Activated CD8-positive, alpha-beta T cell treated with anti-CD3 and anti-CD28 coated beads for 36 hours (primary cell): Measurements from ENCODE around the gene OS9. TPM values are rescaled to one million over a fixed set of nuclear protein-coding genes. Genes with fewer than 3 reads are reported as not detected.
A peak's percentile ranks its signal among the peaks of the same experiment; 100 is the strongest.

ENCODE experiments used
- ATAC-seq: fragments of 200-7000 bp; cut with Tn5 transposase; one replicate; pipeline ENCODE4 v1.10.0; 2021; ENCODE audit warnings: mild to moderate bottlenecking, moderate library complexity
- CTCF ChIA-PET: fragments of 350-600 bp; sonication (Branson Sonifier 250); formaldehyde crosslinking; loops from one replicate; lab custom pipeline; 2021; ENCODE audit warnings: antibody characterized with exemption; lab: Charles Lee
- POLR2A ChIA-PET: fragments of 350-600 bp; sonication (Branson Sonifier 250); formaldehyde crosslinking; loops from one replicate; lab custom pipeline; 2021; ENCODE audit warnings: antibody characterized with exemption; lab: Charles Lee
- DNase-seq: peaks from one replicate; pipeline ENCODE4 v3.0.0-alpha.2; 2020
- H3K27ac Mint-ChIP-seq: one replicate; pipeline ENCODE4 v1.8.0; 2021; ENCODE audit warnings: mild to moderate bottlenecking, mixed read lengths
- H3K27me3 Mint-ChIP-seq: one replicate; pipeline ENCODE4 v1.8.0; 2021; ENCODE audit warnings: mixed read lengths
- H3K36me3 Mint-ChIP-seq: one replicate; pipeline ENCODE4 v1.8.0; 2021; ENCODE audit warnings: low read depth, mixed read lengths
- H3K4me1 Mint-ChIP-seq: one replicate; pipeline ENCODE4 v1.8.0; 2021; ENCODE audit warnings: low read depth, mixed read lengths
- H3K4me3 Mint-ChIP-seq: one replicate; pipeline ENCODE4 v1.8.0; 2021; ENCODE audit warnings: mild to moderate bottlenecking, moderate library complexity, mixed read lengths
- H3K9me3 Mint-ChIP-seq: one replicate; pipeline ENCODE4 v1.8.0; 2021; ENCODE audit warnings: mixed read lengths
- intact Hi-C: fragments of 100-400 bp; cut with micrococcal nuclease; formaldehyde crosslinking; loops from one replicate; pipeline ENCODE4 v1.10.0; 2022
- total RNA-seq, 2 experiments: library from RNA; stranded (reverse); gene quantifications; one replicate each; pipeline ENCODE4 v1.2.3, GENCODE V29; 2021
- TF ChIP-seq, protein P1 (sequence below): fragments of 200-600 bp; IDR thresholded peaks from one replicate; pipeline ENCODE4 v1.8.0; 2022; ENCODE audit warnings: antibody characterized with exemption, mild to moderate bottlenecking

Gene OS9
- total RNA-seq, 2 experiments from 2014 or later, result 53.0 to 56.3 TPM

DNA sequence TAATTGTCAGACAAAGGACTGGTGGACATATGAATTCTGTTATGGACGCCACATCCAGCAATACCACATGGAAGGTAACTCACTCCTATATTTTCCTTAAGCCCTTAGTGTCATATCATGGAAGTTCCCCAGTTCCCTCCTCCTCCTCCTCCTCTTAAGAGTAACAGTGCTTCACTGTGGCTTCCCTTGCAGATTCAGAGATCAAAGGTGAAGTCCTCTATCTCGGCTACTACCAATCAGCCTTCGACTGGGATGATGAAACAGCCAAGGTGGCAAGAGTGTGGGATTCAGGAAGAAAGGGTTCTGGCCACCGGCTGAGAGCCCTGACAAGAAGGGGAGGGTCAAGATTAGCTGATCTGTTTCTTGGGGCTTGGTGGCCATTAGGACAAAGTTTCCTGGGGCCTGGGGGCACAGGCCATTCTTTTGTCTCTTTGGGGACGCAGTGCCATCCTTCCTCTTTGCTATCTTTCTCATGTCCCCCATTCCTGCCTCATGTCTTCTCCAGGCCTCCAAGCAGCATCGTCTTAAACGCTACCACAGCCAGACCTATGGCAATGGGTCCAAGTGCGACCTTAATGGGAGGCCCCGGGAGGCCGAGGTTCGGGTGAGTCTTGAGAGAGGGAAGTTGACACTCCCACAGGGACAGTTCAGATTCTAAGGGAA is 2.0 kb downstream of the OS9 start:
- Mint-ChIP-seq H3K36me3 (peaks cover 14% of the 10 kb centered on the region), H3K4me3 (peak overlapping the region; percentile 22), H3K27me3 (no peaks in the 10 kb centered on the region), H3K4me1 (no peaks in the 10 kb centered on the region), H3K27ac (no peak overlapping the region), H3K9me3 (no peaks in the 10 kb centered on the region)
- TF ChIP-seq, protein P1, sequence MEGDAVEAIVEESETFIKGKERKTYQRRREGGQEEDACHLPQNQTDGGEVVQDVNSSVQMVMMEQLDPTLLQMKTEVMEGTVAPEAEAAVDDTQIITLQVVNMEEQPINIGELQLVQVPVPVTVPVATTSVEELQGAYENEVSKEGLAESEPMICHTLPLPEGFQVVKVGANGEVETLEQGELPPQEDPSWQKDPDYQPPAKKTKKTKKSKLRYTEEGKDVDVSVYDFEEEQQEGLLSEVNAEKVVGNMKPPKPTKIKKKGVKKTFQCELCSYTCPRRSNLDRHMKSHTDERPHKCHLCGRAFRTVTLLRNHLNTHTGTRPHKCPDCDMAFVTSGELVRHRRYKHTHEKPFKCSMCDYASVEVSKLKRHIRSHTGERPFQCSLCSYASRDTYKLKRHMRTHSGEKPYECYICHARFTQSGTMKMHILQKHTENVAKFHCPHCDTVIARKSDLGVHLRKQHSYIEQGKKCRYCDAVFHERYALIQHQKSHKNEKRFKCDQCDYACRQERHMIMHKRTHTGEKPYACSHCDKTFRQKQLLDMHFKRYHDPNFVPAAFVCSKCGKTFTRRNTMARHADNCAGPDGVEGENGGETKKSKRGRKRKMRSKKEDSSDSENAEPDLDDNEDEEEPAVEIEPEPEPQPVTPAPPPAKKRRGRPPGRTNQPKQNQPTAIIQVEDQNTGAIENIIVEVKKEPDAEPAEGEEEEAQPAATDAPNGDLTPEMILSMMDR, result no peak
- no peak for DNase-seq
- ATAC-seq, result no peak
- ChIA-PET POLR2A (no interaction called here), CTCF (no interaction called here)
- intact Hi-C loops, result no loop called here

DNA sequence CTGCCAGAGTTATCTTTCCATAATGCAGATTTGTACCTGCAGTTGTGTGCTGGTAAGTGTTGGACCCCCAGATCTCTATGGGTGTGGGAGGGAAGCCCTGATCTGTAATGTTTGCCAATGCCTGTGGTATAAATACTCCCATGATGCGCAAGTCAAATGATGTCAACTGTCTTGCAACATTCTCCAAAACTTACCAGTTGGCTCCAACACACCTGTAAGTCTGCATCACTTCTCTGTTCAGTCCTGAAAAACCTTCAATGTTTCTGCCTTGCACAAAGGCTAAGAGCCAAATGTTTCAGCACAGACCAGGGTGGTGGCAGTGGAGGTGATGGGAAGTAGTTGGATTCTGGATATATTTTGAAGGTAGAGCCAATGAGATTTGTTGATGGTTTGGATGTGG is 3.1 kb downstream of the OS9 start:
- ATAC-seq (no peak), DNase-seq (no peak)
- Mint-ChIP-seq H3K36me3 (peaks cover 15% of the 10 kb centered on the region), H3K27me3 (no peaks in the 10 kb centered on the region), H3K9me3 (no peaks in the 10 kb centered on the region), H3K4me3 (no peak overlapping the region), H3K27ac (no peak overlapping the region), H3K4me1 (no peaks in the 10 kb centered on the region)
- TF ChIP-seq, protein P1, result no peak
- CTCF ChIA-PET, result no interaction called here
- POLR2A ChIA-PET, result no interaction called here
- intact Hi-C loops, result no loop called here

DNA sequence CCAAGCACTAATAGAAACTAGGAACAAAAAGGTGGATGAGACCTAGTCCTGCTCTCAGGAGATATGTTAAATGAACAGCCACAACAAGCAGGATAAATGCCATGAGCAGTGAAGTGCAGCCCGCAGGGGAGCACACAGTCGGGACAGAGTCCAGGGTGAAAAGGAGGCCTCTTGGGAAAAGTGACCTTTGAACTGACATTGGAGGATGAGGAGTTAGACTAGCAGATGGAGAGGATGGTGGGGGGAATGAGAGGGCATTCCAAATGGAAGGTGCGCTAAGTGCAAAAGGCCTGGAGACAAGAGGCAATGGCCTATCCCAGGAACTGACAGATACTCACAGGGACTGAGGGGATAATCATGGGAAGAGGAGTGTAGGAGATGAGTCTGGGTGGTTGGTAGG is 4.5 kb downstream of the OS9 start:
- intact Hi-C loops, result no loop called here
- H3K9me3 Mint-ChIP-seq, result peaks cover 4% of the 10 kb centered on the region
- no peak overlapping the region for H3K27ac Mint-ChIP-seq

DNA sequence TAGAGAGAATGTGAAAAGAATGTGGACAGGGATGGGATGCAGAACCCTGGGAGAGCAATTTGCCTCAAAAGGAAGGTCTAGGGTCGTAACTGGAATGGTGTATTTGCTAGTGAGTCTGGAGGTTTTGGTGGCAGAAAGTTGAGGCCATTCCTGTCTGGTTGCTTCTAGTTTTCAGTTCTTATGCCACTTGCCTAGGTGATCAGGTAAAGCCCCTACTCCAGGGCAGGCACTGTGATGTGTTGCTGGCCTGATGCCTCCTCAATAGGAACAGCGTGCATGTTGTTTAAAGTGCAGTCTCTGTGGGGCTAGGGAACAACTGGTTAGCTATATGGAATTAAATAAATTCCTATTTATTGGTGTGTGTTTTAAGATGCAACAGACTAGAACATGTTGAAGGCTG is 6.4 kb downstream of the OS9 start:
- Mint-ChIP-seq H3K9me3 (peaks cover 8% of the 10 kb centered on the region), H3K36me3 (peaks cover 40% of the 10 kb centered on the region), H3K27ac (no peak overlapping the region), H3K4me1 (no peaks in the 10 kb centered on the region), H3K27me3 (no peaks in the 10 kb centered on the region), H3K4me3 (no peak overlapping the region)
- ATAC-seq (no peak), DNase-seq (no peak)
- TF ChIP-seq, protein P1, result no peak
- CTCF ChIA-PET, result no interaction called here
- POLR2A ChIA-PET, result no interaction called here
- intact Hi-C loops, result no loop called here

More for the DNA sequence above, 4.5 kb downstream of the OS9 start:
- TF ChIP-seq, protein P1, result no peak
- no peak for DNase-seq
- H3K4me3 Mint-ChIP-seq, result no peak overlapping the region
- ChIA-PET CTCF (no interaction called here), POLR2A (no interaction called here)
- no peaks in the 10 kb centered on the region for H3K4me1 Mint-ChIP-seq
- no peak for ATAC-seq
- H3K36me3 Mint-ChIP-seq, result peaks cover 29% of the 10 kb centered on the region
- H3K27me3 Mint-ChIP-seq, result no peaks in the 10 kb centered on the region

DNA sequence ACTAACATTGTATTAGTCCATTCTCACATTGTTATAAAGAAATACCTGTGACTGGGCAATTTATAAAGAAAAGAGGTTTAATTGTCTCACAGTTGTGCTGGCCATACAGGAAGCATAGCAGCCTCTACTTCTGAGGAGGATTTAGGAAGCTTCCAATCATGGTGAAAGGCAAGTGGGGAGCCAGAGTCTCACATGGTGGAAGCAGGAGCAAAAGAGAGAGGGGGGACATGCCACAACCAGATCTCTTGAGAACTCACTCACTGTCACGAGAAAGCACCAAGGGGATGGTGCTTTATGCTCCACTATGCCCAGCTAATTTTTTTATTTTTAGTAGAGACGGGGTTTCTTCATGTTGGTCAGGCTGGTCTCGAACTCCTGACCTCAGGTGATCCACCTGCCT is 13.3 kb downstream of the OS9 start:
- CTCF ChIA-PET, result no interaction called here
- TF ChIP-seq, protein P1, result no peak
- POLR2A ChIA-PET, result interaction anchor here (1.0 kb wide), 1 partner anchor 38 kb away, joined by 3 read pairs; the partner anchor contains the start of gene TSPAN31
- ATAC-seq (no peak), DNase-seq (no peak)
- intact Hi-C loops, result no loop called here
- Mint-ChIP-seq H3K4me3 (no peak overlapping the region), H3K27me3 (no peaks in the 10 kb centered on the region), H3K9me3 (peaks cover 8% of the 10 kb centered on the region), H3K4me1 (peaks cover 6% of the 10 kb centered on the region), H3K36me3 (peaks cover 32% of the 10 kb centered on the region), H3K27ac (no peak overlapping the region)
